ENCODE measurements around the gene GGA1. TPM values are rescaled to one million over a fixed set of nuclear protein-coding genes. Genes with fewer than 3 reads are reported as not detected.

GGA1 gene
- polyA plus RNA-seq, 1 of the 3 experiments (the other 2 are of a cell fraction) = 81.1 TPM

GRCh38 chr22:37610480-37611129, 2.0 kb downstream of the GGA1 start:
- Histone ChIP-seq H3F3A (replicated peaks; ENCODE audit: insufficient read depth) (peaks cover 14% of the 10 kb centered on the region), H3K27ac (ENCODE audit: low read depth in 2 of 2, low read length in 1 of 2) (peak overlapping the region in 1 of 2 experiments; percentile 92; a peak in 2 of 4 replicates), H3K4me2 (peak overlapping the region; percentile 91), H3K4me1 (ENCODE audit: control insufficient read depth in 1 of 2, insufficient read depth in 2 of 2, low read depth in 1 of 2, low read length in 1 of 2) (peaks cover 7 to 26% of the 10 kb centered on the region in 2 experiments; a peak in 1 of 4 replicates), H2AFZ (ENCODE audit: low read depth) (no peak overlapping the region), H3K4me3 (ENCODE audit: low read depth in 2 of 2, low read length in 1 of 2) (peak overlapping the region in 1 of 2 experiments; percentile 91; a peak in 3 of 4 replicates), H3K9me3 (no peaks in the 10 kb centered on the region), H3K9me2 (no peaks in the 10 kb centered on the region), H3K36me3 (replicated peaks in 1 of 2; ENCODE audit: control insufficient read depth in 1 of 2, insufficient read depth in 2 of 2, low read length in 1 of 2) (no peaks in the 10 kb centered on the region), H3K9ac (peak overlapping the region; percentile 73), H3K27me3 (ENCODE audit: insufficient read depth) (no peaks in the 10 kb centered on the region), H3K79me2 (ENCODE audit: insufficient read depth) (peaks cover 36% of the 10 kb centered on the region), H4K20me1 (ENCODE audit: insufficient read depth) (no peaks in the 10 kb centered on the region)
- POLR2A ChIA-PET = interaction anchor here (0.7 to 1.0 kb wide), 2 partner anchors 65 to 76 kb away, joined by 3 read pairs; partner anchors contain the start of genes LGALS1 and NOL12
- DNase-seq = no peak
- TF ChIP-seq ELF1 (IDR thresholded peaks at IDR 0.05) = no peak
- TF ChIP-seq CHD2 (IDR thresholded peaks at IDR 0.05; ENCODE audit: low read length, partially characterized antibody) = no peak
- TF ChIP-seq RCOR1 (IDR thresholded peaks at IDR 0.05; ENCODE audit: low read length) = no peak
- no peak for TF ChIP-seq USF2 (IDR thresholded peaks at IDR 0.05; ENCODE audit: borderline replicate concordance, low read depth, low read length)
- TF ChIP-seq EZH2phosphoT487 (IDR thresholded peaks at IDR 0.05; ENCODE audit: borderline replicate concordance, low read depth) = no peak
- TF ChIP-seq TAF1 (IDR thresholded peaks at IDR 0.05; ENCODE audit: borderline replicate concordance, low read depth, low read length) = no peak
- no peak for TF ChIP-seq RFX5 (IDR thresholded peaks at IDR 0.05; ENCODE audit: low read length)
- no peak for TF ChIP-seq RXRA (IDR thresholded peaks at IDR 0.05; ENCODE audit: borderline replicate concordance, low read depth)
- TF ChIP-seq ZBTB33 (IDR thresholded peaks at IDR 0.05; ENCODE audit: borderline replicate concordance, low read depth) = no peak
- no peak for TF ChIP-seq MXI1 (IDR thresholded peaks at IDR 0.05; ENCODE audit: low read depth, low read length)
- TF ChIP-seq EP300 (IDR thresholded peaks at IDR 0.05; ENCODE audit: borderline replicate concordance in 1 of 2, low read depth in 1 of 2, low read length in 1 of 2) = no peak
- no peak for TF ChIP-seq MEF2A (IDR thresholded peaks at IDR 0.05; ENCODE audit: borderline replicate concordance, low read depth)
- no peak for TF ChIP-seq PBX3 (IDR thresholded peaks at IDR 0.05)
- no peak for TF ChIP-seq CTCF (IDR thresholded peaks at IDR 0.05)
- no peak for TF ChIP-seq NRF1 (IDR thresholded peaks at IDR 0.05; ENCODE audit: low read depth, low read length)
- no peak for TF ChIP-seq GATA2 (CRISPR knock-in tag; IDR thresholded peaks at IDR 0.05)
- 90% methylated on average over 15 of the region's 15 CpGs for WGBS (ENCODE audit: low lambda C conversion rate)
- CTCF ChIA-PET = interaction anchor here (1.2 to 9.3 kb wide), 5 partner anchors 12 to 71 kb away, joined by 3 to 54 read pairs (median 5); no protein-coding TSS in a partner anchor
